Sigmoid colon (tissue), 7 donors: Measurements from ENCODE around the gene PLA2G4F. TPM values are rescaled to one million over a fixed set of nuclear protein-coding genes. Genes with fewer than 3 reads are reported as not detected.

Experiments used
- DNase-seq: peaks from one replicate; pipeline ENCODE4 v3.0.0-alpha.2; 2019
- H3K27ac ChIP-seq, 4 donors: fragments of 200-600 bp; sonication (generic); one replicate each; pipeline ENCODE4 v1.5.1; 2016 to 2019; ENCODE audit warnings: mild to moderate bottlenecking in 1 of 4
- H3K27me3 ChIP-seq, 3 donors: fragments of 200-600 bp; sonication (generic); one replicate each; pipeline ENCODE4 v1.5.1; 2019; ENCODE audit warnings: mild to moderate bottlenecking in 1 of 3
- H3K36me3 ChIP-seq, 4 donors: fragments of 200-600 bp; sonication (generic); one replicate each; pipeline ENCODE4 v1.5.1; 2016 to 2019
- H3K4me1 ChIP-seq, 4 donors: fragments of 200-600 bp; sonication (generic); one replicate each; pipeline ENCODE4 v1.5.1; 2017 to 2019
- H3K4me3 ChIP-seq, 4 donors: fragments of 200-600 bp; sonication (generic); one replicate each; pipeline ENCODE4 v1.5.1; 2017 to 2019; ENCODE audit warnings: mild to moderate bottlenecking in 2 of 4, moderate library complexity in 1 of 4
- H3K9me3 ChIP-seq, 4 donors: fragments of 200-600 bp in 3 of 4; sonication (generic) in 3 of 4; one replicate each; pipeline versions ENCODE4 v1.5.1 to v1.6.1; 2013 to 2019
- CTCF ChIP-seq, 4 experiments: fragments of 450-650 bp in 3 of 4; fragments of 200-600 bp in 1 of 4; IDR thresholded peaks; one replicate each; pipeline ENCODE4 v1.5.1; 2016 to 2019; ENCODE audit warnings: antibody characterized with exemption in 4 of 4, mild to moderate bottlenecking in 3 of 4, moderate library complexity in 2 of 4
- EP300 ChIP-seq, 4 donors: sonication (generic); formaldehyde crosslinking; IDR thresholded peaks; one replicate each; pipeline ENCODE4 v1.6.1; 2017; ENCODE audit warnings: antibody characterized with exemption in 4 of 4
- POLR2A ChIP-seq, 2 donors: fragments of 450-650 bp; IDR thresholded peaks; one replicate each; pipeline ENCODE4 v1.6.1; 2016; ENCODE audit warnings: antibody characterized with exemption in 2 of 2, mild to moderate bottlenecking in 2 of 2, moderate library complexity in 2 of 2
- POLR2AphosphoS5 ChIP-seq, 4 donors: sonication (generic); formaldehyde crosslinking; IDR thresholded peaks; one replicate each; pipeline ENCODE4 v1.6.1; 2017; ENCODE audit warnings: antibody characterized with exemption in 4 of 4
- WGBS, 2 donors: extraction: QIAGEN DNeasy Blood & Tissue Kit; methylation state at CpG; one replicate each; pipeline ENCODE4 v1.1.7; 2013; 5-methylcytosine and 5-hydroxymethylcytosine counted together
- intact Hi-C: fragments of 100-400 bp; cut with DNase I; formaldehyde crosslinking; loops from one replicate; pipeline ENCODE4 v1.15.1; 2023
- polyA plus RNA-seq, 3 donors: library from polyadenylated mRNA; stranded (reverse); fragments of 200-250 nt; gene quantifications; one replicate each; pipeline ENCODE4 v1.2.3, GENCODE V29; 2013
- total RNA-seq, 4 donors: library from RNA; depleted of rRNA; stranded (reverse); fragments of >200 nt; gene quantifications; one replicate each; pipeline ENCODE4 v1.1.0, GENCODE V29; 2016
- donor health status: healthy with polysubstance abuse.
- donor health status: Bipolar disorder and iron deficiency.
- donor health status: healthy.

Gene PLA2G4F
- total and polyA plus RNA-seq, 7 donors, result under 0.01 to 28.8 (median 7.2) TPM; not detected in 2

- intact Hi-C loops, result no loop called here
- DNase-seq, result no peak
- H3K27me3 ChIP-seq, result no peaks in the 10 kb centered on the region
- WGBS, 2 donors, result 95 to 96% methylated on average over 14 of the region's 14 CpGs
- H3K27ac ChIP-seq, result no peak overlapping the region
- H3K4me1 ChIP-seq, result no peaks in the 10 kb centered on the region
- H3K9me3 ChIP-seq, result no peaks in the 10 kb centered on the region
- H3K4me3 ChIP-seq, result no peak overlapping the region
- H3K36me3 ChIP-seq, result peaks cover 2 to 14% (median 11%) of the 10 kb centered on the region in 4 donors
- TF ChIP-seq POLR2AphosphoS5 (IDR thresholded peaks at IDR 0.05) (no peak), EP300 (IDR thresholded peaks at IDR 0.05) (no peak), POLR2A (IDR thresholded peaks at IDR 0.05) (no peak), CTCF (IDR thresholded peaks at IDR 0.05) (no peak)
Measured at GRCh38 chr15:42154956-42155355, 1.5 kb downstream of the PLA2G4F start.

- H3K27ac ChIP-seq, result no peak overlapping the region
- H3K4me1 ChIP-seq, result no peaks in the 10 kb centered on the region
- intact Hi-C loops, result no loop called here
- no peak overlapping the region for H3K4me3 ChIP-seq
- no peaks in the 10 kb centered on the region for H3K9me3 ChIP-seq
- 86 to 88% methylated on average over 16 of the region's 16 CpGs for WGBS, 2 donors
- TF ChIP-seq POLR2A (IDR thresholded peaks at IDR 0.05) (no peak), POLR2AphosphoS5 (IDR thresholded peaks at IDR 0.05) (no peak), CTCF (IDR thresholded peaks at IDR 0.05) (no peak), EP300 (IDR thresholded peaks at IDR 0.05) (no peak)
- H3K36me3 ChIP-seq, result peaks cover 0 to 9% (median 6%) of the 10 kb centered on the region in 4 donors
- no peak for DNase-seq
- H3K27me3 ChIP-seq, result no peaks in the 10 kb centered on the region
Measured at GRCh38 chr15:42154212-42154941, 2.1 kb downstream of the PLA2G4F start.

- TF ChIP-seq EP300 (IDR thresholded peaks at IDR 0.05) (no peak), POLR2A (IDR thresholded peaks at IDR 0.05) (no peak), CTCF (IDR thresholded peaks at IDR 0.05) (no peak), POLR2AphosphoS5 (IDR thresholded peaks at IDR 0.05) (no peak)
- Histone ChIP-seq H3K4me1 (no peaks in the 10 kb centered on the region), H3K27ac (no peak overlapping the region), H3K36me3 (peaks cover 0 to 3% (median 1%) of the 10 kb centered on the region in 4 donors), H3K4me3 (no peak overlapping the region), H3K27me3 (no peaks in the 10 kb centered on the region), H3K9me3 (no peaks in the 10 kb centered on the region)
- intact Hi-C loops, result no loop called here
- DNase-seq, result no peak
- WGBS, 2 donors, result 93 to 94% methylated on average over 4 of the region's 4 CpGs
Measured at GRCh38 chr15:42153874-42154211, 2.6 kb downstream of the PLA2G4F start.

- no peak overlapping the region for H3K27ac ChIP-seq
- no peak overlapping the region for H3K4me3 ChIP-seq
- no peaks in the 10 kb centered on the region for H3K27me3 ChIP-seq
- H3K36me3 ChIP-seq, result no peaks in the 10 kb centered on the region
- intact Hi-C loops, result no loop called here
- no peak for DNase-seq
- no peaks in the 10 kb centered on the region for H3K4me1 ChIP-seq
- 91 to 92% methylated on average over 11 of the region's 11 CpGs for WGBS, 2 donors
- H3K9me3 ChIP-seq, result no peaks in the 10 kb centered on the region
- no peak for TF ChIP-seq EP300 (IDR thresholded peaks at IDR 0.05)
- no peak for TF ChIP-seq POLR2A (IDR thresholded peaks at IDR 0.05)
- no peak for TF ChIP-seq POLR2AphosphoS5 (IDR thresholded peaks at IDR 0.05)
- no peak for TF ChIP-seq CTCF (IDR thresholded peaks at IDR 0.05)
Measured at GRCh38 chr15:42152921-42153698, 3.3 kb downstream of the PLA2G4F start.
